H1 (cell line): ENCODE results near the gene ILF3. TPM values are rescaled to one million over a fixed set of nuclear protein-coding genes. Genes with fewer than 3 reads are reported as not detected.

ENCODE experiments used
- CHD1 ChIP-seq: IDR thresholded peaks from 2 replicates; pipeline ENCODE4 v1.6.1; 2012; ENCODE audit warnings: low read depth, low read length, improper control_type of control experiment
- EGR1 ChIP-seq: IDR thresholded peaks from 2 replicates; pipeline ENCODE4 v1.6.1; 2011; ENCODE audit warnings: low read depth, low read length, borderline replicate concordance
- JUN ChIP-seq: IDR thresholded peaks from 2 replicates; pipeline ENCODE4 v1.6.1; 2011; ENCODE audit warnings: low read depth, mild to moderate bottlenecking, improper control_type of control experiment, low read length
- SAP30 ChIP-seq: fragments of 300-600 bp; sonication (generic); IDR thresholded peaks from 2 replicates; pipeline ENCODE4 v1.7.1; 2012; ENCODE audit warnings: low read length, moderate library complexity, mild to moderate bottlenecking, inconsistent platforms; ENCODE audit not compliant: insufficient read depth, insufficient replicate concordance
- polyA plus RNA-seq, 7 experiments: library from polyadenylated mRNA; depleted of rRNA in 3 of 7; stranded (reverse) in 5 of 7; unstranded in 2 of 7; fragments of >200 nt in 5 of 7; fragments of 200-250 nt in 2 of 7; gene quantifications; 1 replicate in 5 of 7; 2 replicates in 1 of 7; 4 replicates in 1 of 7; pipeline versions ENCODE4 v1.2.1 to v1.2.3, GENCODE V29; 2011 to 2013; ENCODE audit warnings: missing spikeins in 2 of 7, mixed read lengths in 2 of 7
- total RNA-seq: library from RNA; stranded (reverse); fragmentation: NEBNext Ultra II Directional; extraction: Animal tissue kit (Norgen Biotek cat#: 25700); gene quantifications from 2 replicates; pipeline ENCODE4 v1.2.1, GENCODE V29; 2021

ILF3 gene
- total and polyA plus RNA-seq, 2 of the 8 experiments (the other 6 are each of a cell fraction or from before 2014, with no cell fraction given): 291 to 695 TPM

DNA sequence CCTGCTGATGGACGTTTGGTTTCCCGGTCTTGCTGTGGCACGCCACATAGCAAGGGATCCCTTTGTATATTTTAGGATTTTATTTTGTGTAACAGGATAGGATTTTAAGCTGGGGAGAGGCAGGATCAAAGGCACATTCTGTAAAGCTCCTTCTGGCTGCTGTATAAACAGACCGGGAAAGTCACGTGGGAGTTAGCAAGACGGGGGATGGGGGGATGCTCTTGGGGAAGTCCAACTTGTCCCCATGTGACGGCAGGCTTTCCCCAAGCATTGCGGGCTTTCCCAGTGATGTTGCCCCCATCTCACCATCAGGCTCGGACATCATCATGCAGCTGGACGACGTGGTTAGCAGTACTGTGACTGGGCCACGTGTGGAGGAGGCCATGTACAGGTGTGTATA lies 52.8 kb downstream of the ILF3 start (continued):
- no peak for TF ChIP-seq SAP30
- no peak for TF ChIP-seq EGR1
- no peak for TF ChIP-seq JUN
- TF ChIP-seq CHD1: no peak
